K562 (cell line): ENCODE results near the gene SP2. TPM values are rescaled to one million over a fixed set of nuclear protein-coding genes. Genes with fewer than 3 reads are reported as not detected.

Source experiments
- ATAC-seq: fragments of 200-7000 bp; cut with Tn5 transposase; 3 replicates; pipeline ENCODE4 v1.9.1; 2020; ENCODE audit warnings: moderate library complexity
- BruUV-seq: library from RNA; stranded (reverse); fragments of 400-500 nt; replicated peaks from 2 replicates; lab custom pipeline; 2021; lab: Mats Ljungman, UMichigan
- CTCF ChIA-PET: fragments of 300-600 bp; formaldehyde crosslinking; extraction: SDS; loops from one replicate; lab custom pipeline; 2021; ENCODE audit warnings: low intra/inter-chr PET ratio; lab: Yijun Ruan, JAX
- POLR2A ChIA-PET: fragments of 300-600, 350-650 bp; sonication (Branson Sonifier 250); formaldehyde crosslinking; extraction: SDS; loops from one replicate; lab custom pipeline; 2021; ENCODE audit warnings: antibody characterized with exemption, inconsistent platforms; lab: Yijun Ruan, JAX
- DNase-seq, 4 experiments: peaks; one replicate each; pipeline versions ENCODE4 v3.0.0 to v3.0.0-alpha.2; 2011 to 2018; ENCODE audit warnings: low spot score in 3 of 4, mixed read lengths in 3 of 4; ENCODE audit errors: extremely low read depth in 1 of 4
- FAIRE-seq: peaks from 2 replicates; lab custom pipeline; 2011; peaks lifted over from hg19 to GRCh38; lab: Jason Lieb, UNC
- H2AFZ ChIP-seq: 2 replicates; pipeline ENCODE4 v1.6.0; 2011; ENCODE audit warnings: low read depth, low read length, control low read depth, inconsistent platforms
- H3K27ac ChIP-seq: fragments of 200-600 bp; 3 replicates; pipeline ENCODE4 v1.8.0; 2011; ENCODE audit warnings: low read depth, mild to moderate bottlenecking, control low read depth, inconsistent platforms, low read length, moderate library complexity, mixed read lengths; ENCODE audit errors: extremely low read depth
- H3K27me3 ChIP-seq, 2 experiments: fragments of 300-600 bp in 1 of 2; 2 replicates in 1 of 2; 3 replicates in 1 of 2; pipeline versions ENCODE4 v1.6.0 to v1.8.0; 2011; ENCODE audit warnings: inconsistent platforms in 2 of 2, low read length in 2 of 2, mild to moderate bottlenecking in 1 of 2, mixed read lengths in 1 of 2, moderate library complexity in 1 of 2; ENCODE audit not compliant: control insufficient read depth in 2 of 2, insufficient read depth in 2 of 2
- H3K36me3 ChIP-seq: fragments of 300-600 bp; 3 replicates; pipeline ENCODE4 v1.8.0; 2011; ENCODE audit warnings: mild to moderate bottlenecking, low read length, inconsistent platforms; ENCODE audit not compliant: control insufficient read depth, insufficient read depth
- H3K4me1 ChIP-seq, 2 experiments: fragments of 200-600 bp in 1 of 2; replicated peaks in 1 of 2; 2 replicates in 1 of 2; 3 replicates in 1 of 2; pipeline versions ENCODE4 v1.5.1 to v1.8.0; 2011; ENCODE audit warnings: inconsistent platforms in 2 of 2, low read length in 2 of 2, mild to moderate bottlenecking in 1 of 2, mixed read lengths in 1 of 2, moderate library complexity in 1 of 2; ENCODE audit not compliant: control insufficient read depth in 2 of 2, insufficient read depth in 2 of 2
- H3K4me2 ChIP-seq: 2 replicates; pipeline ENCODE4 v1.6.1; 2011; ENCODE audit warnings: low read length, control low read depth, inconsistent platforms, mixed read lengths; ENCODE audit not compliant: insufficient read depth
- H3K4me3 ChIP-seq: fragments of 200-600 bp; sonication (generic), shearing (Covaris generic); 2 replicates; pipeline ENCODE4 v1.5.1; 2016; ENCODE audit warnings: control low read depth, inconsistent platforms
- H3K79me2 ChIP-seq: fragments of 200-600 bp; 3 replicates; pipeline ENCODE4 v1.8.0; 2011; ENCODE audit warnings: low read length, inconsistent platforms; ENCODE audit not compliant: control insufficient read depth, insufficient read depth
- H3K9ac ChIP-seq, 2 experiments: 2 replicates each; pipeline versions ENCODE4 v1.6.0 to v1.6.1; 2011; ENCODE audit warnings: low read depth in 2 of 2, low read length in 2 of 2, control low read depth in 1 of 2, inconsistent platforms in 1 of 2, mild to moderate bottlenecking in 1 of 2, mixed read lengths in 1 of 2; ENCODE audit not compliant: insufficient read depth in 1 of 2
- H3K9me1 ChIP-seq: one replicate; pipeline ENCODE4 v1.6.0; 2011; ENCODE audit warnings: inconsistent platforms, mild to moderate bottlenecking, low read length, moderate library complexity; ENCODE audit not compliant: control insufficient read depth, insufficient read depth
- H3K9me3 ChIP-seq: replicated peaks from 2 replicates; pipeline ENCODE4 v1.5.1; 2011; ENCODE audit warnings: low read depth, low read length, inconsistent platforms; ENCODE audit not compliant: control insufficient read depth, insufficient read depth
- H4K20me1 ChIP-seq: replicated peaks from 2 replicates; pipeline ENCODE4 v1.6.1; 2011; ENCODE audit warnings: low read length, inconsistent platforms, mixed read lengths; ENCODE audit not compliant: control insufficient read depth, insufficient read depth
- CBX2 ChIP-seq: fragments of 200-600 bp; sonication (generic); IDR thresholded peaks from one replicate; pipeline ENCODE4 v1.6.1; 2012; ENCODE audit warnings: mild to moderate bottlenecking, low read length, inconsistent platforms; ENCODE audit not compliant: insufficient read depth, poor library complexity, severe bottlenecking
- ELF1 ChIP-seq: fragments of 200-800 bp; sonication (Bioruptor generic); IDR thresholded peaks from 2 replicates; pipeline ENCODE4 v1.6.1; 2016; ENCODE audit warnings: missing genetic modification characterization, missing compliant biosample characterization
- EP300 ChIP-seq: IDR thresholded peaks from 2 replicates; pipeline ENCODE4 v1.6.1; 2012; ENCODE audit warnings: low read length, improper control_type of control experiment
- ETV1 ChIP-seq: fragments of 450-650 bp; conservative IDR thresholded peaks from 2 replicates; pipeline ENCODE4 v1.6.1; 2016; ENCODE audit warnings: missing genetic modification characterization, control low read depth, low read depth, missing compliant biosample characterization
- FUS ChIP-seq: fragments of 200-400 bp; formaldehyde crosslinking; optimal IDR thresholded peaks from 2 replicates; pipeline ENCODE3; 2017; ENCODE audit warnings: low read depth, low read length
- HCFC1 ChIP-seq: IDR thresholded peaks from 2 replicates; pipeline ENCODE4 v1.6.1; 2012; ENCODE audit warnings: low read depth, low read length, improper control_type of control experiment
- MYBL2 ChIP-seq, 2 experiments: fragments of 450-650 bp in 1 of 2; sonication (generic) in 1 of 2; formaldehyde crosslinking in 1 of 2; IDR thresholded peaks; 2 replicates each; pipeline versions ENCODE4 v1.6.1 to v1.8.1; 2017 to 2022; ENCODE audit warnings: borderline replicate concordance in 1 of 2, inconsistent platforms in 1 of 2, low read depth in 1 of 2, mild to moderate bottlenecking in 1 of 2, missing genetic modification reagents in 1 of 2, moderate library complexity in 1 of 2
- MYC ChIP-seq, 2 experiments: fragments of 250-450 bp in 1 of 2; sonication (Bioruptor Pico) in 1 of 2; IDR thresholded peaks; 2 replicates each; pipeline versions ENCODE4 v1.5.1 to v1.6.1; 2012 to 2021; ENCODE audit warnings: low read depth in 2 of 2, borderline replicate concordance in 1 of 2, improper control_type of control experiment in 1 of 2, low read length in 1 of 2, mild to moderate bottlenecking in 1 of 2, moderate library complexity in 1 of 2
- NRF1 ChIP-seq, 2 experiments: fragments of 450-650 bp; IDR thresholded peaks in 1 of 2; conservative IDR thresholded peaks in 1 of 2; 2 replicates each; pipeline ENCODE4 v1.6.1; 2014; ENCODE audit warnings: mild to moderate bottlenecking in 2 of 2
- VEZF1 ChIP-seq: fragments of 200-800 bp; sonication (Bioruptor generic); IDR thresholded peaks from 2 replicates; pipeline ENCODE4 v1.6.1; 2017; ENCODE audit warnings: missing genetic modification characterization, missing compliant biosample characterization
- ZKSCAN8 ChIP-seq: fragments of 200-800 bp; sonication (Bioruptor generic); IDR thresholded peaks from 2 replicates; pipeline ENCODE4 v1.6.1; 2016; ENCODE audit warnings: missing genetic modification characterization, missing compliant biosample characterization
- ZNF12 ChIP-seq: sonication (generic); formaldehyde crosslinking; IDR thresholded peaks from 2 replicates; pipeline ENCODE4 v1.4.0; 2020; ENCODE audit warnings: mild to moderate bottlenecking, missing genetic modification reagents
- ZNF431 ChIP-seq: sonication (generic); formaldehyde crosslinking; IDR thresholded peaks from 2 replicates; pipeline ENCODE4 v1.8.0; 2022; ENCODE audit warnings: mild to moderate bottlenecking, missing genetic modification reagents
- ZNF766 ChIP-seq: fragments of 200-800 bp; sonication (Bioruptor generic); conservative IDR thresholded peaks from 2 replicates; pipeline ENCODE4 v1.6.1; 2016; ENCODE audit warnings: missing genetic modification characterization, missing compliant biosample characterization
- WGBS: fragments of 100-300 bp; shearing (Covaris generic); methylation state at CpG from one replicate; pipeline ENCODE4 v1.1.6; 2016; ENCODE audit warnings: low coverage, mixed read lengths; ENCODE audit not compliant: insufficient coverage; ENCODE audit errors: missing lambda C conversion rate; 5-methylcytosine and 5-hydroxymethylcytosine counted together
- in situ Hi-C: fragments of 300-500 bp; cut with MboI; formaldehyde crosslinking; loops from 4 replicates; pipeline ENCODE4 v1.15.0; 2018; ENCODE audit warnings: inconsistent platforms, mixed read lengths
- intact Hi-C: fragments of 100-400 bp; cut with micrococcal nuclease; formaldehyde crosslinking; loops from 2 replicates; pipeline ENCODE4 v1.14.2; 2022
- polyA plus RNA-seq, 8 experiments: library from polyadenylated mRNA; depleted of rRNA in 4 of 8; stranded (reverse) in 5 of 8; unstranded in 3 of 8; fragments of >200 nt; fragmentation: Nextera tagmentation in 2 of 8; fragmentation: Illumina TruSeq in 1 of 8; extraction: Ambion mirVana in 2 of 8; extraction: Trizol in 1 of 8; gene quantifications; 2 replicates each; pipeline versions ENCODE4 v1.2.1 to v1.2.3, GENCODE V29; 2011 to 2014; ENCODE audit warnings: inconsistent platforms in 1 of 8, missing spikeins in 1 of 8
- total RNA-seq, 7 experiments: library from RNA; depleted of rRNA in 6 of 7; stranded (reverse); fragments of >200 nt in 6 of 7; fragmentation: Illumina TruSeq in 2 of 7; extraction: Trizol in 2 of 7; gene quantifications; 2 replicates each; pipeline versions ENCODE4 v1.2.1 to v1.2.3, GENCODE V29; 2011 to 2021; ENCODE audit warnings: low replicate concordance in 1 of 7

SP2 gene
- total and polyA plus RNA-seq, 9 of the 15 experiments (the other 6 are each of a cell fraction or from before 2014, with no cell fraction given) = 0.77 to 22.3 (median 2.3) TPM

GRCh38 chr17:47935961-47936360 lies 39.9 kb downstream of the SP2 start (continued):
- peak; percentile 47; the same call in 1 of the 2 replicates for TF ChIP-seq EP300

DNA sequence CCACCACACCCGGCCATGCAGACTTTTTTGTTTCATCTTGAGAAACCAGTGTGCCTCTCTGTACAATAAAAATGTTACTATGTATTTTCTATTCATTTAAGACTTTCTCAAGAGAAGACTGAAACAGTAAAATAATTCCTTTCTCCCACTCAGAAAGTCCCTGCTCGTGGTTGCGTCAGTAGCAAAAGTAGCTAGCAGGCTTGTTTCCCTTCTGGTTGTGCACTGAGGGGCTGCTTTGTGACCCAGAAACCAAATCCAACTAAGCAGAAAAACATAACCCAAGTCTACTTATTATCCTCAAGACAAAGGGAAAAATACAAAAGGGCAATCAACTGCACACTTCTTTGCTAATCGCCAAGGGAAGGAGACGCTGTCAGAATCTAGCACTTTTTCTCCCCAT lies 41.9 kb downstream of the SP2 start:
- no peak for TF ChIP-seq NRF1 (conservative IDR thresholded peaks at IDR 0.05 in 1 of 2, IDR thresholded peaks at IDR 0.05 in 1 of 2)
- TF ChIP-seq ELF1 (tag) = no peak
- no peak for TF ChIP-seq ZNF766
- no peak for TF ChIP-seq FUS
- no peak for TF ChIP-seq ZNF431 (CRISPR knock-in tag)
- TF ChIP-seq HCFC1 = no peak
- no peak for TF ChIP-seq MYC (IDR thresholded peaks at IDR 0.05; ENCODE audit: low read depth, low read length)
- no peak for TF ChIP-seq MYC (CRISPR knock-in tag; IDR thresholded peaks at IDR 0.05; ENCODE audit: borderline replicate concordance, low read depth)
- no peak for TF ChIP-seq VEZF1 (CRISPR knock-in tag)
- no peak for TF ChIP-seq ZKSCAN8
- no peak for TF ChIP-seq ETV1 (tag)
- no peak for TF ChIP-seq MYBL2 (IDR thresholded peaks at IDR 0.05; ENCODE audit: low read depth)
- TF ChIP-seq MYBL2 (CRISPR knock-in tag; IDR thresholded peaks at IDR 0.05; ENCODE audit: borderline replicate concordance) = no peak
- no peak for TF ChIP-seq ZNF12
- TF ChIP-seq CBX2 = no peak
- Histone ChIP-seq H3K9me3 (no peaks in the 10 kb centered on the region), H3K36me3 (peaks cover 3% of the 10 kb centered on the region; the same call in 1 of the 3 replicates), H2AFZ (no peak overlapping the region), H3K79me2 (peaks cover 33% of the 10 kb centered on the region), H3K9ac (peak overlapping the region; percentile 12 to 19; a peak in 2 of 4 replicates), H3K27ac (peak overlapping the region; percentile 32; the same call in 1 of the 3 replicates), H3K27me3 (no peaks in the 10 kb centered on the region), H4K20me1 (no peaks in the 10 kb centered on the region), H3K4me1 (peaks cover 53 to 61% of the 10 kb centered on the region in 2 experiments), H3K4me3 (no peak overlapping the region), H3K9me1 (no peaks in the 10 kb centered on the region), H3K4me2 (peak overlapping the region; percentile 26; the same call in 1 of the 2 replicates)
- no peak for FAIRE-seq
- CTCF ChIA-PET = no interaction called here
- BruUV-seq = no TSS peak
- DNase-seq = no peak
- 73% methylated on average over 5 of the region's 5 CpGs for WGBS
- in situ Hi-C loops (no loop called here), intact Hi-C loops (no loop called here)
- POLR2A ChIA-PET = interaction anchor here (3.4 kb wide), 1 partner anchor 9 kb away, joined by 18 read pairs; no protein-coding TSS in a partner anchor
- ATAC-seq = no peak
